Stimulated activated CD8-positive, alpha-beta memory T cell treated with anti-CD3 and anti-CD28 coated beads, Interleukin-2, amount 100 ng/mL, for 48 hours (primary cell): ENCODE measurements around the gene SRMS.

Source experiments
- DNase-seq, 2 donors: peaks; one replicate each; pipeline ENCODE4 v3.0.0-alpha.2; 2020; ENCODE audit warnings: low read depth in 2 of 2

The SRMS gene

GRCh38 chr20:63501818-63502670 lies 45.5 kb downstream of the SRMS start:
- DNase-seq, result no peak

DNA sequence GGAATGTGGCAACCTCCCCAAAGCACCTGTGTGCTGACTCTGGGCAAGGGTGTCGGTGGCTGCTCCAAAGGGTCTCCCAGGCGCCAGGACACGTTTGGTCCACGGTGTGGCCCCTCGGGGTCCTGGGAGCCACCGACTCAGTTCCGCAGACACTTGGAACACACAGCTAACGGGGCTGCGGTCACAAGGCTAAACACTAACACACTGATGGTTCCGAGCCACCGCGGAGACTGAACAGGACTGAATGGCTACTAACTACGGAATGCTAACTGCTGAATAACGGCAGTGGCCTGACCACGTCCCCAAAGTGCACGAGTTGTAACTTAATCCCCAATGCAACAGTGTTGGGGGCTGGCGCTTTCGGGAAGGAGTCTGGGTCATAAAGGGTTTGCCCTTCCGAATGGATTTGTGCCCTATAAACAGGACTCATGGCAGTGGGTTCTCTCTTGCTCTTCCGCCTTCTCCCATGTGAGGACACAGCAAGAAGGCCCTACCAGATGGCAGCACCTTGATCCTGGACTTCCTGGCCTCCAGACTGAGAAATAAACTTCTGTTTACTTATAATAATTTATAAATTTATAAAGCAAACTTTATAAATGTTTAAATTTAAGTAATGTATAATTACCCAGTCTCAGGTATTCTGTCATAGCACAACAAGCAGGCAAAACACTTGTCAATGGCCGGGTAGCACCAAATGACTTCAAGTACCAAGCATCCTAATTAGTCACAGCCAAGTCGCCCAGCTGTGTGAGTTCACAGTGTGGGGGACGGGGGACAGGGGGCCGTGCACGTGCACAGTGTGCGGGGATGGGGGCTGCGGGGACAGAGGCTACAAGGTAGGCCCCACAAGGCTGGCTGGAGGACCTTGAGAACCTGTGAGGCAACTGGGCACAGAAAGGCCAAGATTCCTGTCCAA lies 46.4 kb downstream of the SRMS start:
- DNase-seq, result no peak

DNA sequence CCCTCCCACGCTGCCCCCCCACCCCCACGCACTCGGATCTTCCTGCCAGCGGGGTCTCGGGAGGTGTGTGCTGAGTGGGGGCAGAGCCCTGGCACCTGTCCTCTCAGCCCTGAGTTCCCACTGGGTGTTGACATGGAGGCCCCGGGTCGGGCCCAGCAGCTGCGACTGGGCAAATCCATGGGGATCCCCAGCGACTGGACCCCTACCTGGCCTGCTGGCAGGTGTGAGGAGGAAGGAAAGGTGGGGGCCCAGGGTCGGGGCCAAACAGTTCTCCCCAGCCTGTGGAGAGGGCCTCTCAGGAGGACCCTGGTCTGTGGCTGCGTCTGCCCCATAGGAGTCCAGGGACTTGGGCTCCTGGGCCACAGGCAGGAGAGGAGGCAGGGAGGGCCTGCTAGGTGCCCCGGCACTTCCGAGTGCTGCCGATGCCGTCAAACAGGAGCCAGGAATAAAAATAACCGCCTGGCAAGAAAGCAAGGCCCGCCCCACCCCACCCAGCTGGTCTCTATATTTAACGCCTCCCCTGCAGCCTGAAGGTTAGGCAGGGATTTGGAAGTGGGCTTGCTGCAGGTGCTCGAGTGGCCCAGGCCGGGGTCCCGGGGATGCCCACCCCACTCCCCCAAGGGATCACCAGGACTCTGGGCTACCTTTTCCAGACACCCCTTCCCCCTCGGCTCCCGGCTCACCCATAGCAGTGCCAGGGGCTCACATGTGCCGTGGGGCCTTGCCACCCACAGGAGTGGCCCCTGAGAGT lies 47.2 kb downstream of the SRMS start:
- no peak for DNase-seq

DNA sequence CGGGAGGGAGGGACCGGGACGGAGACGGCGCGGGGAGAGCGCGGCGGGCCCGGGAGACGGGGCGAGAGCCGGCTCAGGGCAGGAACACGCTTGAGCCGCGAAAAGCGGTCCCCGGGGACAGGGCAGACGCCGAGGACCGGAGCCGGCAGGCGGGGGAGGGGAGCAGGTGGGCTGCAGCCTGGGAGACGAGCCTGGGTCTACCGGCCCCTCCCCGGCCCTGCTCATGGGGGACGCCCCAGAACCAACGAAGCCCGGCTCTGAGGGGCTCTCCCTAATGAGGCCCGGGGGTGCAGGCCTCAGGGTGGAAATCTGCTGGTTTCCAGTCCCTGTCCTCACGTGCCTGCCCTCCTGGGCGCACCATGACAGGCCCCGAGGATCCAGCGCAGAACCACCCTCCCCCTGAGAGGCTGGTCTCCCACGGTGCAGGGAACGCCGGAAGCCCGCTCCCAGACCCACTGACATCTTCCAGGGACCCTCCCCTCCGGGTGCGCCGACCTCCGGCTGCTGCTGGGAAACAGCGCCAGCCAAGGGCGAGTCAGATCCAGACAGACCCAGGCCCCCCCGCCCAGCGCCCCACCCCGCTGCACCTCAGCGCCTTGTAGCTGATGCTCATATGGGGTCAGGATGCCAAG lies 48.1 kb downstream of the SRMS start:
- DNase-seq, result no peak

DNA sequence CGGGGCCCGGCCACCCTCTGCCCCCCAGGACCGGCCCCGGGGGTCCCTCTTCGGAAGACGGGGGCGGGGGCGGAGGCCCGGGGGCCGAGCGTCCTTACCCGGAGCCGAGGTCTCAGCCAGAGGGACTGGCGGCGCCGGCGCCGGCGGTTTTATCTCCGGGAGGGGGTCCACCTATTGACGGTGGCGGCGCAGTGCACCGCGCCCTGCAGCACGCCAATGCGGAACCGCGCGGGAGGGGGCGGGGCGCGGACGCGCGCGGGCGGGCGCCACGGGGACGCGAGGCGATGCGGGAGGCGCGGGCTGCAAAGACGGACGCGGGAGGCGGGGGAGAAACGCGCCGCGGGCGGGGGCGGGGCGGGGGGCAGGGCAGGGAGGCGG lies 48.6 kb downstream of the SRMS start, which contains the start of gene EEF1A2:
Gene EEF1A2, minus strand, starts transcription at position 124 of the 378 bp plus-strand sequence. CDS start 1,320 bp downstream, outside the sequence.
- DNase-seq, result no peak

DNA sequence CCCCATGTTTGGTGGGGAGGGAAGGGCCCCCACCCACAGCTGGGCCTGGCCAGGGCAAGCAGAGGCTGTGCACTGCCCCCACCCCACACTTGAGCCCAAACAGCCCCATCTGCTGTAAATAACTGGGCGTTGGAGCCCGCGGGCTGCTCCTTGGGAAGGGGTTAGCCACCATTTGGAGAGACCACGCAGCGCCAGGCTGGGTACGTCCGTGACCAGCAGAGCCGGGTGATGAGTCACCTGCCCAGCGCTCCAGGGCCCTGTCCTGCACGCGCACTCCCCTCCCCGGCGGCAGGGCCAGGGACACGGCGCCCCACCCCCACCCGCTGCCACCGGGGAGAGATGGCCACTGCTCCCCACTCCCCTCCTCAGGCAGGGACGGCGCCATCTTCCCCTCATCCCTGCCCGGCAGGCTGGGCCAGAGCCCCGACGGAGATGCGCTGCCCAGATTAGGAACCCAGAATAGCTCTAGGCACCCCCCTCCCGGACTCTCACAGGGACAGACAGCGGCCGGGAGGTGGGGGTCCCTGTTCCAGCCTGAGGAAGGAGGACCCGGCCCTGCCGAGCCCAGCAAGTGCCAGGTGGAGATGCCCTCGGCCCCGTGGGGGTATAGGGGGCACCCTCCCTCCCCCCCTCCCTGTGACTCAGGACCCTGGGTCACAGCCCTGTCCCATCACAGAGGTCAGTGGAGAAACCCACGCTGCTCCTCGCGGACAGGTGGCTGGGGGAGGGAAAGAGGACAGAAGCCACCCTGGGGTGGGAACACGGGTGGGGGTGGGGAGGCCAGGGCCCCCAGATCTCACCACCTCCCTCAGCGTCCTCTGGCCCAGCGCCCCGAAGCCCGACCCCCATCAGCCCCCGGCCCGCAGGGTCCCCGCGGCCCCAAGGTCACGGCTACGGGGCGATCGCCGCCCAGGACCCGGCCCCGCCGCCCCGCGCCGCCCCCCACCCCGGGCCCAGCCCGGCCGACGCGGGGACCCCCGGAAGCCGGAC lies 49.3 kb downstream of the SRMS start:
- no peak for DNase-seq

DNA sequence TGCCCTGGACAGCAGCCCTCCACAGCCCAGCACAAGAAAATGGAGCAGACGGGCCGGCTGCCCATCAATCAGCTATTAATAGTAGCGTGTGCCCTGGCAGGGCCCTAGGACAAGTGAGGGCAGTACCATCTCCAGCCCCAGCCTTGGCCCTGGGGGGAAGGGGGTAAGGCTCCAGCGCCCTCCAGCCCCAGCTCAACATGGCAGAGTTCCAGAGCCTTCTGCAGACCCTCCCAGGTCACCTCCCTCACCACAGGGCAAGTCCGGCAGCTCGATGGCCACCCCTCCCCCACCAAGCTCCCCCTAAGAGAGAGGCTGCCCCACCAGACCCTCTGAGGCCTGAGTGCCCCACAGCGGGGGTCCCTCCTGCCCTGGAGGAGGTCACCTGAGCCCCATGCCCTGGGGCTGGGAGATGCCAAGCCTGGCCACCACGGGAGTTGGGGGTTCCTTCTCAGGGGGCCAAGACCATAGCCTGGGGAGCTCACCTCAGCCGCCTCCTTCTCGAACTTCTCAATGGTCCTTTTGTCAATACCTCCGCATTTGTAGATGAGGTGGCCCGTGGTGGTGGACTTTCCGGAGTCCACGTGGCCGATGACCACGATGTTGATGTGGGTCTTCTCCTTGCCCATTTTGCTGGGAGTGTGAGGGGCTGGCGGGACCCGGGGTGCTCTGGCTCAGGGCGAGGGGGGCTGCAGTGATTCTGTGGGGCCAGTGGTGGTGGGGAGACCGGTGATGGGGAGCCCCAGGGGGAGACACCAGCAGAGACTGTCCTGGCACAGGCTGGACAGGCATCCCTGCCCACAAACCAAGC lies 50.2 kb downstream of the SRMS start:
- DNase-seq, result no peak

DNA sequence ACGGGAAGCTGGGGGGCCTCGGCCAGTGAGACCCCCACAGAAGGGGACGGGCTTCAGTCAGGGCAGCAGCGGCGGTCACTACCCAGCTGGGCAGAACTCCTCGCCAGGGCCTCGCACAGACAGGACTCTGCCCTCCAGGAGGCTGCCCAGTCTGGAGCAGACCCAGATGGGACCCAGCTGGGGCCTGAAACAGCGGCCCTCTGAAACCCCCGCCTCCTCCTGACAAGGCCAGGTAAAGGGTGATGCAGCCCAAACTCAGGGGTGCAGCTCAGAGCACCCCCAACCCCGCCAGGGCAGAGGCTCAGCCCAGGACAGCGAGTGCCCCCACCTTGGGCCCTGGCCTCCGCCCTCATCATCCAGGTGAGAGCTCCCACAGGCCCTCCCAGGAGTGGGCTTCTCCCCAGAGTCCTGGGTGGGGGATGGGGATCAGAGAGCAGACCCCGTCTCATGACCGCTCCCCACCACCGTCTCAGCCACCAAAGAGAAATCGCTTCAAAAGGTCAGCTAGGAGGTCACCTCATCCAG lies 50.9 kb downstream of the SRMS start:
- no peak for DNase-seq

GRCh38 chr20:63495741-63496595 lies 51.6 kb downstream of the SRMS start:
- peak; percentile 58 to 71 for DNase-seq

DNA sequence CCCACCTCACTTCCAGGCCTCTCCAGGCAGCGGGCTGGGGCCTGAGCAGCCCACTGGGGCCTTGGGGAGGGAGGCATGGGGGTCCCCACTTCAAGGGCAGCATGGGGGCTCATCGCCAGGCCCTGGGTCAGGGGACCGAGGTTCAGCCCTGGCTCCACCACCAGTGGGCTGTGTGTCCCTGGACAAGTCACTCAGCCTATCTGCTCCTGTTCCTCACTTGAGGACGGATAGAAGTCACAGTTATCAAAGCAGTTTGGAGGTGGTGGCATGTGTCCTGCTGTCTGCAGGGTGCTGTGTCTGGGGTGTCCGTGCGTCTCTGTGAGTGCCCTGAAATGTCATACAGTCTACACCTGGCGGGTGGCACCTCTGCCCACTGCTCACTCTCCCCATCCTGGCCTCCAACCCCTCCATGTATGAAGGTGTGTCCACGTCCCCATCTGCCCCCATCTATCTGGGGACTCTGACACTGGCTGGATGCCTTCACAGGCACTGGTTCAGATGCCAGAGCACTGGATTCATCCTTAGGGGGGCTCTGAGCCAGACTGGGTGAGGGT lies 52.3 kb downstream of the SRMS start:
- DNase-seq, result no peak

DNA sequence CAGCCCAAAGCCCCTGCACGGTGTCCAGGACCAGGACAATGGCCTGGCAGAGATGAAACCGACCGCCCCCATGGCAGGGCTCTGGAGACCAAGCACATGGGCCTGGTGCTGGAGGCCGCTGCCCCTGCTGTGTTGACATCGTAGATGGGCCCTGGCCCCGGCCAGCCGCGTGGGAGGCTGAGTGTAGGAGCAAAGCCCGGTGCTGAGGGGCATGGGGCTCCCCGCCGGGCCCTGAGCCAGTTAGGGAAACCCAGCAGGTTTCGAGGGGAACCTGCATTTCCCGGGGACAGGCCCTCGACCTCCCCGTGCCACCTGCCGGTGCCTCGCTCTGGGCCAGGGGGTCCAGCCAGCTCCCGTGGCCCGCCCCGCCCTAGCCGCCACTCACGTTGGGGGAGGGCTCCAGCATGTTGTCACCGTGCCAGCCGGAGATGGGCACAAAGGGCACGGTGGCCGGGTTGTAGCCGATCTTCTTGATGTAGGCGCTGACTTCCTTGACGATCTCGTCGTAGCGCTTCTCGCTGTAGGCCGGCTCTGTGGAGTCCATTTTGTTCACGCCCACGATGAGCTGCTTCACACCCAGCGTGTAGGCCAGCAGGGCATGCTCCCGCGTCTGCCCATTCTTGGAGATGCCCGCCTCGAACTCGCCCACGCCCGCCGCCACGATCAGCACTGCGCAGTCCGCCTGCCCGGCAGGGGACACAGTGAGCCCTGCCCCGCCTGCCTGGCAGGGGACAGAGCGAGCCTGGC lies 53.0 kb downstream of the SRMS start:
- no peak for DNase-seq

GRCh38 chr20:63494084-63494419 lies 53.5 kb downstream of the SRMS start:
- no peak for DNase-seq

DNA sequence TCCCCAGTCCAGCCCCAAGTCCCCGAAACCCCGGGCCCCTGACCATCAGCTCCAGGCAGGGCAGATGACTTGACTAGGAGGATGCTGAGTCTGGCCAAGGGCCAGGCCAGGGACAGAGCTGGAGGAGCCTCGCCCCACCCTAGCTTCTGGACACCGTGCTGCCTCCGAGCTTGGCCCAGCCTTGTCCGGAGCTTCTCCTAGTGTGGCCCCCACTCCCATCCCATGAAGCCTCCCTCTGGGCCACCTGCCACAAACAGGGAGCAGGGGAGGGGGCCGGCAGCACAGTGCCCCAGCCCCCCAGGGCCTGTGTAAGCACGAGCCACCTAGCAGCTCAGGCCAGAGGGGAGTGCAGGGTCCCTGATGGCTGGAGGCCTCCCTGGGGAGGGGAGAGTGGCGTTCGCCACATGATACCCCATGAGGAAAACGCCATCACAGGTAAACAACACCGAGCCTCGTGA lies 54.0 kb downstream of the SRMS start:
- DNase-seq, result no peak

DNA sequence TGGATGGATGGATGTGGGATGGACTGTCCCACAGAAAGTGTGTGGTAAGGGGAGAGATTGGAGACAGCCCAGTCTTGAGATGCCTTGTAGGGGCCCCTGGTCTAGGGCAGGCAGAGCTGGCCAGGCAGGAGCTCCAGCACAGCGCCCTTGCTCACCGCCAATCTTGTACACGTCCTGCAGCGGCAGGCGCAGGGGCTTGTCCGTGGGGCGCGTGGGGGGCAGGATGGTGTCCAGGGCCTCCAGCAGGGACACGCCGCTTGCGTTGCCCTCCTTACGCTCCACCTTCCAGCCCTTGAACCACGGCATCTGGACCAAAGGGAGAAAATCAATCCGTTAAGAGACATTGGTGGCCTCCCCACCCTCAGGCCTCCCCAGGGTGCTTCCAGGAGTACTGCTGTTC lies 54.6 kb downstream of the SRMS start:
- DNase-seq, result no peak

GRCh38 chr20:63492518-63492917 lies 55.0 kb downstream of the SRMS start:
- DNase-seq, result no peak

- no peak for DNase-seq
Measured at GRCh38 chr20:63491635-63492230, 55.8 kb downstream of the SRMS start.

DNA sequence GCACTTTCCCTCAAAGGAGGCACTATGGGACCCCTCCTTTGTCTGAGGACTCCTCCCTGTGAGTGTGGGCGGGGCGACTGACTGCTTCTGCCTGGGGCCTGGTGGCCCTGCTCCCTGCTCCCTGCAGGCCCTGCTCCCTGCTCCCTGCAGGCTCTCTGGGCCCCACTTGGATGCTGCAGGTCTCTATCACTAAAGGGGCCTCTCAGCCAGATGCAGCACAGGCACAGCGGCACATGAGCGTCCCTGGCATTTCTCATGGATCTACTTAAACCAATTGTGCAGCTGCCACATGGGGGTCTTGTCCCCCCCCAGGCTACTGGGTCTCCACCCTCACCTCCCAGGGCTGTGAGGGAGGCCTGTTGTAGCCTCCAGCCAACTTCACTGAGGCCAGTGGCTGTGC lies 56.5 kb downstream of the SRMS start:
- DNase-seq, result no peak
